Stimulated activated CD8-positive, alpha-beta memory T cell treated with anti-CD3 and anti-CD28 coated beads, Interleukin-4, amount 100 ng/mL, for 48 hours (primary cell): Measurements from ENCODE around the gene NBEA.
"Not testable (repeated sequence)": the region's sequence is repeated elsewhere in the genome, so short reads cannot be mapped to it uniquely, and the experiment has no call there.

Experiments used
- DNase-seq: peaks from one replicate; pipeline ENCODE4 v3.0.0-alpha.2; 2020

NBEA gene, protein sequence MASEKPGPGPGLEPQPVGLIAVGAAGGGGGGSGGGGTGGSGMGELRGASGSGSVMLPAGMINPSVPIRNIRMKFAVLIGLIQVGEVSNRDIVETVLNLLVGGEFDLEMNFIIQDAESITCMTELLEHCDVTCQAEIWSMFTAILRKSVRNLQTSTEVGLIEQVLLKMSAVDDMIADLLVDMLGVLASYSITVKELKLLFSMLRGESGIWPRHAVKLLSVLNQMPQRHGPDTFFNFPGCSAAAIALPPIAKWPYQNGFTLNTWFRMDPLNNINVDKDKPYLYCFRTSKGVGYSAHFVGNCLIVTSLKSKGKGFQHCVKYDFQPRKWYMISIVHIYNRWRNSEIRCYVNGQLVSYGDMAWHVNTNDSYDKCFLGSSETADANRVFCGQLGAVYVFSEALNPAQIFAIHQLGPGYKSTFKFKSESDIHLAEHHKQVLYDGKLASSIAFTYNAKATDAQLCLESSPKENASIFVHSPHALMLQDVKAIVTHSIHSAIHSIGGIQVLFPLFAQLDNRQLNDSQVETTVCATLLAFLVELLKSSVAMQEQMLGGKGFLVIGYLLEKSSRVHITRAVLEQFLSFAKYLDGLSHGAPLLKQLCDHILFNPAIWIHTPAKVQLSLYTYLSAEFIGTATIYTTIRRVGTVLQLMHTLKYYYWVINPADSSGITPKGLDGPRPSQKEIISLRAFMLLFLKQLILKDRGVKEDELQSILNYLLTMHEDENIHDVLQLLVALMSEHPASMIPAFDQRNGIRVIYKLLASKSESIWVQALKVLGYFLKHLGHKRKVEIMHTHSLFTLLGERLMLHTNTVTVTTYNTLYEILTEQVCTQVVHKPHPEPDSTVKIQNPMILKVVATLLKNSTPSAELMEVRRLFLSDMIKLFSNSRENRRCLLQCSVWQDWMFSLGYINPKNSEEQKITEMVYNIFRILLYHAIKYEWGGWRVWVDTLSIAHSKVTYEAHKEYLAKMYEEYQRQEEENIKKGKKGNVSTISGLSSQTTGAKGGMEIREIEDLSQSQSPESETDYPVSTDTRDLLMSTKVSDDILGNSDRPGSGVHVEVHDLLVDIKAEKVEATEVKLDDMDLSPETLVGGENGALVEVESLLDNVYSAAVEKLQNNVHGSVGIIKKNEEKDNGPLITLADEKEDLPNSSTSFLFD (N-terminal part only)

DNA sequence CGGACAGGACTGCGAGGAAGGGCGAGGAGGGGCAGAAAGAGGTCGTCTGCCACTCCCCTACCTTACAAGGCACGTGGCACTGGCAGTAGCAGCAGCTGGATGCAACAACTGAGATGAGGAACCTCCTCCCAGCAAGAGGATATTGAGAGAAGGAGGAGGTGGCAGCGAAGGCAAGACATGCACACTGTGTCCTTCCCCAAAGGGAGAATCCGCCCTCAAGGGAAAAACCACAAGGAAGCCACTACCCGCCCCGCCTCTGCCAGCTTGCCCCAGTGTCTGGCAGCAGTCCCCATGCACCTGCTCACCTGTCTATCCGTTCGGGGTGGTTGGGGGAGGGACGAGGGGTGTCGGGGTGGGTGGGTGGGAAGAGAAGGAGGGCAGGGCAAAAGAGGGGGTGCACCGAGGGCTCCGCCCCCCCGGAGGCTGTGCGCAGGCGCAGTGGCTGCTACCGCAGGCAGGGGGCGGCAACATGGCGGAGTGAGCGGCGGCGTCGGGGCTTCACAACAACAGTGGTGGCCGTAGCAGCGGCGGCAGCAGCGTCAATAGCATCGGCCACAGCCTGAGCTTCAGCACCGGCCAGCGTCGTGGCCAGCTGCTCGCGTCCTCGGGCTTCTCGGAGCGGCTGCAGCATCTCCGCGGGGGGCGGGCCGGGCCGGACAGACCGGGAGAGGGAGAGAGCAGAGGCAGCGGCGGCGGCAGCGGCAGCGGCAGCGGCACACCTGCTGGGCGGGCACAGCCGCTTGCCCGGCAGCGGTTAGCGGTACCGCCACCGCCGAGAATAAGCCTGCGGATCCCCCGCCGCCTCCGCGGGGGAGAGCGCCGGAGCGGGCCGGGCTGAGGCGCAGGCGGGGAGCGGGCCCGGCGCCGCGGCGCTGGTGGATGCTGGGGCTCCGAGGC, at the start of gene NBEA:
Gene NBEA, plus strand, starts transcription at position 436 of the 897 bp plus-strand sequence. CDS start 551 bp downstream, outside the sequence.
- peak; percentile 85 for DNase-seq

DNA sequence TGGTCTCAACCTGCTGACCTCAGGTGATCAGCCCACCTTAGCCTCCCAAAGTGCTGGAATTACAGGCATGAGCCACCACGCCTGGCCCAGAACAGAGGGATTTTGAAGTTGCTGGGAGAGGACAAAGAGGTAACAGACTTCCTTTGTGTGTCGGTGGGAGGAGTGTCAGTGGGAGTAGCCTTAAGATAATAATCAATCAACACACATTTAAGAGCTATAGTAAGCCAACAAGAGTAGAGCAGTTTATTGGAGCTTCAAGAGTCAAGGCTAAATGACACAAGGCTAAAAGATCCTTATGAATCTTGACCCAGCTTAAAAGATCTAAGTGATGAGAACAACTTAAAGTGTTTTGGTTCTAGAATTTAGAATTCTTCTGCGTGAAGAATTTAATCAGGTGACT, 47.3 kb upstream of the NBEA start:
- no peak for DNase-seq

GRCh38 chr13:34897220-34897619, 44.9 kb upstream of the NBEA start:
- DNase-seq, result no peak

DNA sequence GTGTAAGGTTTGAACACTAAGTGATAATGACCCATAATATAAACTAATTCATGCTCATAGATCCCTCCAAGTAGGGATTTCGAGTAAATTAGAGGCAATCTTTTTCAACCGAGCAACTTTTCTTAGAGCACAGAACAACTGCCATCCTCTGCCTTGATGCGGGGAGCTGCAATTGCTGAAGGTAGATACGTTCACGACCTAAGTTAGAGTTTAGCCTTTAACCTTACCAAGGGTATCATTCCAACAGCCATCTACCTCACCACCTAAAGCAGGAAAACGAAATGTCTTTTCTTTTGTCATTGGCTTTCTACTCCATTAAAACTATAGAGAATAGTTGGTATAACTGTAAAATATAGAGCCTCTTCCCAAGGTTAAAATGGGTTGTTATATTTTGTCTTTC, 42.2 kb upstream of the NBEA start:
- no peak for DNase-seq

GRCh38 chr13:34900288-34900739, 41.8 kb upstream of the NBEA start:
- no peak for DNase-seq

DNA sequence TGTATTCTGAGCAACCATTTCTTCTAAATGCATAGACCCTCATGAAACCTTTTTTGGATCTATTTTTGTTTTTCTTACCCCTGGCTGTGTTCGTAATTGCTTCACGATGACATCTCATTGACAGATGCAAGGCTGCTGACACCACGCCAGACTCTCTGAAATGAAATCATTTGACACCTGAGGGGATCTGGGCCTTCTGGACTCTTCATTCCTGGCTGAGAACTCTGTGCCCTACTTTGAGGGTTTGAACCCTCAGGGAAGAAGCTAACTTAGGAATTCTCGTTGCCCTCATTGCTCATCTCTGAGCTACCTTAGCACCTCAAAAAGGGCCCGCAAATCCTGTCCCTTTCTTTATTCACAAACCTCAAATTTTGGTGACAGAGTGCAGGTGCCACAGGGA, 40.5 kb upstream of the NBEA start:
- no peak for DNase-seq

- DNase-seq, result no peak
These were observed 30.9 kb upstream of the NBEA start for GRCh38 chr13:34911159-34911558.

GRCh38 chr13:34913040-34913439, 29.0 kb upstream of the NBEA start:
- DNase-seq, result no peak

GRCh38 chr13:34914416-34914815, 27.7 kb upstream of the NBEA start:
- DNase-seq, result no peak

GRCh38 chr13:34926508-34926907, 15.6 kb upstream of the NBEA start:
- DNase-seq, result no peak

DNA sequence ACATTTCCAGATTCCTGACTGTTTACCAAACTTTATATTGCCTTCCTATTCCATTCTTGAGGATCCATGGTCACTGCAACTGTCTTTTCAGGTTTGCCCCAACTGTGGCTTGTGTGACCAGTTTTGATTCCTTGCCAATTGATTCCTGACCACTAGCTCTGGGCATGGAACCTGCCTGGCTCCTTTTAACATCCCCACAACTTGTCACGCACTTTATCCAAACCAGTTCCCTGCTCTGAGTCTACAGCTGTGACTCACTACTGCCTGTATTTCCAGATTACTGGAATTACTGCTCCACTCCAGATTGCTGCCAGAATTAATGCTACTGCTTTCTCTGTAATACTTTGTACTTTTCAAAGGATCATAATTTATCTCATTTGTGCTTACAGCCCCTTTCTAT, 13.4 kb upstream of the NBEA start:
- not testable (repeated sequence) for DNase-seq

DNA sequence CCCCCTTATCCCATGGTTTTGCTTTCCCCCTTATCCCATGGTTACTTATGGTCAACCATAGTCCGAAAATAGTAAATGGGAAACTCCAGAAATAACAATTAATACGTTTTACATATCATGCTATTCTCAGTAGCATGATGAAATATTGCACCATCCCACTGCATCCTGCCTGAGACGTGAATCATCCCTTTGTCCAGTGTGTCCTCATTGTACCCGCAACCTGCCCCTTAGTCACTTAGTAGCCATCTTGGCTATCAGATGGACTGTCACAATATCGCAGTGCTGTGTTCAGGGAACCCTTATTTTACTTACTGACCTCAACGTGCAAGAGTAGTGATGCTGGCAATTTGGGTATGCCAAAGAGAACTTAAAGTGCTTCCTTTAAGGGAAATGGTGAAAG, 10.5 kb upstream of the NBEA start:
- no peak for DNase-seq

DNA sequence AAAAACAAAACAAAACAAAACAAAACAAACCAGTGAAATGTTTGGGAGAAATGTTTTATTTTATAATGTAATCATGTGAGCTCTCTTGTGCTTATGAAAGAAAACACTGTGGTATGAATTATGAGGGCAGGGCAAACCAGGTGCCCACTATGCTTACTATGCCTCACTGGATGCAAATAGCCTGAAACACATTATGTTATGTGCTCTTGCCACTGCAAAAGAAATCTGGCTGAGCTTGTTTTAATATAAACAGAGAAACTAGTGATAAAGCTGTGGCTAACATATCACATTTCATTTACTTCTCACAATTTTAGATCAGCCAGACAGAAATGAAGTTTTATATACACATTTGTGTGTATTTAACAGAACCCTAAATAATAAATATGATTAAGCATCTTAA, 8.7 kb upstream of the NBEA start:
- DNase-seq, result no peak

DNA sequence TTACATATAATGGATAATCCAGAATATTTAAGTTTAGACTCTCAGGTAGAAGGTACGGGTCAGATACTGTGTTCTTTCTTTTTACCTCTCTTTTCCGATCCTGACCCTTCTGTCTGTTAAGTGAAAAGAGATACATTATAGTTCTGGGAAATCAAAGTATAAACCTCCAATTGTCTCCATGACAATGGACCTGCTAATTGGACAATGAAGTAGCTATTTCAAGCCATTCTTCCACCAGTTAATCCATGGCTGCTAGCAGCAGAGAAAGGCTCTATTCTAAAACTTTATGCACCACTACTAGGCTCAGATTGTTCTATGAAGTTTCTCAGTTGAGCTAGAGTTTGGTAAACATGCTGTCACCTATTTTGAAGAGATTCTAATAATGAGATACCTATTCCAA, 8.3 kb upstream of the NBEA start:
- DNase-seq, result no peak

DNA sequence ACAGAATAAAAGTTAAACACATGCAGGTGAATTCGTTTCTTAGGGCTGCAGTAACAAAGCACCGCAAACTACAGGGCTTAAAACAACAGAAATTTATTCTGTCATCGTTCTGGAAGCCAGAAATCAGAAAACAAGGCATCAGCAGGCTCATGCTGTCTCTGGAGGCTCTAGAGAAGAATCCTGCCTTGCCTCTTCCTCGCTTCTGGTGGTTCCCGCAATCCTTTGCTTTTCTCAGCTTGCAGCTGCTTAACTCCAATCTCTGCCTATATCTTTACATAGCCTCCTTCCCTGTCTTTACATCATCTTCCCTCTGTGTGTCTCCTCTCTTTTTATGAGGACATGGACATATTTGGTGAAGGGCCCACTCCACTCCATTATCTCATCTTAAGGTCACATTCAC, 6.2 kb upstream of the NBEA start:
- DNase-seq, result no peak

- no peak for DNase-seq
These were observed 2.3 kb upstream of the NBEA start for GRCh38 chr13:34939771-34940170.

- DNase-seq, result no peak
These were observed 635 bp upstream of the NBEA start for GRCh38 chr13:34941436-34941834.

DNA sequence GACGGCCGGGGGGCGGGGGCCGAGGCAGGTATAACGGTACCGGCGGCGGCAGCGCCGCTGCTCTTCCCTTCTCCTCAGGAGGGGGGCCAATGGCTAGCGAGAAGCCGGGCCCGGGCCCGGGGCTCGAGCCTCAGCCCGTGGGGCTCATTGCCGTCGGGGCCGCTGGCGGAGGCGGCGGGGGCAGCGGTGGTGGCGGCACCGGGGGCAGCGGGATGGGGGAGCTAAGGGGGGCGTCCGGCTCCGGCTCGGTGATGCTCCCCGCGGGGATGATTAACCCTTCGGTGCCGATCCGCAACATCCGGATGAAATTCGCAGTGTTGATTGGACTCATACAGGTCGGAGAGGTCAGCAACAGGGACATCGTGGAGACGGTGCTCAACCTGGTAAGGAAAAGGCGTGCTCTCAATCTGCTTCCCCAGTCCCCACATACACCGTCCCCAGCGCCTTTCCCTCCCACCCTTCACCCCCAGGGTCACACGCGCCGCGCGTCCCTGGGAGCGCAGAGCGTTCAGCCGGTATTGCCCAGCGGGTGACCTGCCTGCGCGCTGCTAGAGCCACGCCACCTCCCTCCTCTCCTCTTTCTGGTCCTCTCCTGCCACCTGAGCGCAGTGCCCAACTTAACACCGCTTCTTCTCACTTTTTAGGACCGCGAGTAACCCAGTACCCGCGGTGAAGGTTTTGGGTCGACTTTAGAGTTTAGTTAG, 814 bp downstream of the NBEA start:
- DNase-seq, result peak; percentile 27

DNA sequence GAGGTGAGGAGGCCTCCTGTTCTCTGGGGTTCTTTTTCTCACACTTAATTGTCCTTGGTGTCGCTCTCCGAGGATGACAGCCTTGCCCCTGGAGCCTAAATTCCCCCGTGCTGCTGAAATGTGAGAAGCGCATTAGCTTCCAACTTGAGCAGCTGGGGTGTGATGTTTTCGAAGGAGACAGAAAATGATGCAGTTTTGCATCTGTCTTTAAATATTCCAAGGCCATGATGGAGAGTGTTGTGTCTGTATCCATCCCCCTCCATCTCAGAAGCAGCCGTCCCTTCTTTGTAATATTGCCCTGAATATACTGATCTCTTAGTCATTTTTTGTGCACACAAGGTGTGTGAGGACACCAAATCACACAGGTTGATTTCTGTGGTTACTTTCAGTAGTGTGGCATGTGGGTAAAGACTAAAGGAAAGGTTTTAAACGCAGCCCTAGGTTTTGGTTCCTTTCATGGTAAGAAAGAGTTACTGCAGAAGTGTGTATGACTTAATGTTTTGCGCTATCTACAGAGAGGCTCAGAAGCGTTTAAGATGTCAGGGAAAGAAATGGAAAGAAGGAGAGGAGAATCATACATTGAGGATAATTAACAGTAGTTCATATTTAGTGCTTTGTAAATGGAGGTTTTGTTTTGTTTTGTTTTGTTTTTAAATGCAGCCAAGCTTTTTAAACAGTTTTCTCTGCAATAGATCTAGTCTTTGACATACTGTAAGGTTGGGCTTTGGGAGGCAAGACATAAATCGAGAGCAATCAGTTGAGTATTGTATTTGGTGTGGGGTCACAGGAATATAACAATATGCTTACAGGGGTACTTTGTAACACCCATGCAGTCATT, 1.6 kb downstream of the NBEA start:
- DNase-seq, result no peak

GRCh38 chr13:34944274-34944634, 2.2 kb downstream of the NBEA start:
- no peak for DNase-seq

DNA sequence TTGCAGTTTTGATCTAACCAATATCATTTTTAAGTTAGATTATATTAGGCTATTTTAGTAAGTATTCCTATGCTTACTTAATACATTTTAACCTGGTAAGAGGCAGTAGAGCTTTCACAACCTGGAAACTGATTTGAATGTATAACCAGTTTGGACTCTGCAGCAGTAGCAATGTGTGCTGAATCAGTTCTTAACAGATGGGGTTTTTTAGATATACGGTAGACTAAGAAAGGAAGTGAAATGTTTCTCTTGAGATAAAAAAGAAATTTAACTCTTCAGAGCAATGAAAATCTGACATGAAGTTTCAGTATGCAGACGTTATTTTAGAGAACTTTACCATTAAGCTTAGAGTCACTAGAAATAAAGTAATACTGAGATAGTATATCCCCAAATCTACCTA, 2.7 kb downstream of the NBEA start:
- no peak for DNase-seq
